Cardiac muscle cell (in vitro differentiated cells and primary cell): ENCODE data around the gene OR5H6. TPM values are rescaled to one million over a fixed set of nuclear protein-coding genes. Genes with fewer than 3 reads are reported as not detected.
"Not testable (repeated sequence)": the region's sequence is repeated elsewhere in the genome, so short reads cannot be mapped to it uniquely, and the experiment has no call there.

ENCODE experiments used
- DNase-seq, 2 donors: peaks; one replicate each; pipeline versions ENCODE4 v3.0.0 to v3.0.0-alpha.2; 2010 to 2017; ENCODE audit warnings: low read depth in 1 of 2, low spot score in 1 of 2
- H3K27ac ChIP-seq: fragments of 200-600 bp; sonication (generic); 2 replicates; pipeline ENCODE4 v1.5.1; 2016
- H3K27me3 ChIP-seq: fragments of 200-600 bp; sonication (generic); 2 replicates; pipeline ENCODE4 v1.6.0; 2016; ENCODE audit warnings: control low read depth
- H3K36me3 ChIP-seq: fragments of 200-600 bp; sonication (generic); 2 replicates; pipeline ENCODE4 v1.5.1; 2016; ENCODE audit warnings: control low read depth
- H3K4me1 ChIP-seq: fragments of 200-600 bp; sonication (generic); 2 replicates; pipeline ENCODE4 v1.8.1; 2017; ENCODE audit warnings: low read depth, mild to moderate bottlenecking, mixed run types
- H3K4me3 ChIP-seq: fragments of 200-600 bp; sonication (generic); 2 replicates; pipeline ENCODE4 v1.5.1; 2016; ENCODE audit warnings: mild to moderate bottlenecking
- H3K9me3 ChIP-seq: fragments of 200-600 bp; sonication (generic); 2 replicates; pipeline ENCODE4 v1.5.1; 2017; ENCODE audit warnings: low read depth, mild to moderate bottlenecking, control low read depth
- polyA plus RNA-seq: library from polyadenylated mRNA; unstranded; fragments of >200 nt; fragmentation: Nextera tagmentation; extraction: Ambion mirVana; gene quantifications from 2 replicates; pipeline ENCODE4 v1.2.1, GENCODE V29; 2016
- total RNA-seq: library from RNA; depleted of rRNA; stranded (reverse); fragments of >200 nt; gene quantifications from 2 replicates; pipeline ENCODE4 v1.2.3, GENCODE V29; 2016
- TF ChIP-seq, protein P1 (sequence below): IDR thresholded peaks from 2 replicates; pipeline ENCODE4 v1.5.1; 2012; ENCODE audit warnings: low read depth, mild to moderate bottlenecking, low read length

OR5H6 gene
- total and polyA plus RNA-seq, 2 experiments from 2014 or later = not detected

DNA sequence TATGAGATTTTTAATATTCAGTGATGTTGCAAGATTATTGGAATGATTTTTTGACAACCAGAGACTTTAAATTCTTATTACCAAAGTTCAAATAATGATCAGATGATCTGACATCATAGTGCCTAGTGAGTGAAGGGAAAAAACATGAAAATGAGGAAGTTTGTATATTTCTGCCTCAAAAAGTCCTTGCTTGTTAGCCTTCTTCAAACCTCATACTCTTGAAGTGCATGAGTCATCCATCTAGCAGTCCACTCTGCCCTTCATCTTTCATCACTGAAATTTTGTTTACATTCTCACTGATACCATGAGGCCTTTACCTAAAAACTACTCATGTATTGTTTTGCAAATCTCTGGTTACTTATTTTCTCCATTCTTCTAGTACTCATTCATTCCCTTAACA is 23.9 kb upstream of the OR5H6 start:
- no peak overlapping the region for H3K27ac ChIP-seq
- DNase-seq = no peak
- H3K4me3 ChIP-seq = no peak overlapping the region
- no peaks in the 10 kb centered on the region for H3K36me3 ChIP-seq
- H3K4me1 ChIP-seq = no peaks in the 10 kb centered on the region
- H3K27me3 ChIP-seq = no peaks in the 10 kb centered on the region
- no peaks in the 10 kb centered on the region for H3K9me3 ChIP-seq
- TF ChIP-seq, protein P1, sequence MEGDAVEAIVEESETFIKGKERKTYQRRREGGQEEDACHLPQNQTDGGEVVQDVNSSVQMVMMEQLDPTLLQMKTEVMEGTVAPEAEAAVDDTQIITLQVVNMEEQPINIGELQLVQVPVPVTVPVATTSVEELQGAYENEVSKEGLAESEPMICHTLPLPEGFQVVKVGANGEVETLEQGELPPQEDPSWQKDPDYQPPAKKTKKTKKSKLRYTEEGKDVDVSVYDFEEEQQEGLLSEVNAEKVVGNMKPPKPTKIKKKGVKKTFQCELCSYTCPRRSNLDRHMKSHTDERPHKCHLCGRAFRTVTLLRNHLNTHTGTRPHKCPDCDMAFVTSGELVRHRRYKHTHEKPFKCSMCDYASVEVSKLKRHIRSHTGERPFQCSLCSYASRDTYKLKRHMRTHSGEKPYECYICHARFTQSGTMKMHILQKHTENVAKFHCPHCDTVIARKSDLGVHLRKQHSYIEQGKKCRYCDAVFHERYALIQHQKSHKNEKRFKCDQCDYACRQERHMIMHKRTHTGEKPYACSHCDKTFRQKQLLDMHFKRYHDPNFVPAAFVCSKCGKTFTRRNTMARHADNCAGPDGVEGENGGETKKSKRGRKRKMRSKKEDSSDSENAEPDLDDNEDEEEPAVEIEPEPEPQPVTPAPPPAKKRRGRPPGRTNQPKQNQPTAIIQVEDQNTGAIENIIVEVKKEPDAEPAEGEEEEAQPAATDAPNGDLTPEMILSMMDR = no peak

DNA sequence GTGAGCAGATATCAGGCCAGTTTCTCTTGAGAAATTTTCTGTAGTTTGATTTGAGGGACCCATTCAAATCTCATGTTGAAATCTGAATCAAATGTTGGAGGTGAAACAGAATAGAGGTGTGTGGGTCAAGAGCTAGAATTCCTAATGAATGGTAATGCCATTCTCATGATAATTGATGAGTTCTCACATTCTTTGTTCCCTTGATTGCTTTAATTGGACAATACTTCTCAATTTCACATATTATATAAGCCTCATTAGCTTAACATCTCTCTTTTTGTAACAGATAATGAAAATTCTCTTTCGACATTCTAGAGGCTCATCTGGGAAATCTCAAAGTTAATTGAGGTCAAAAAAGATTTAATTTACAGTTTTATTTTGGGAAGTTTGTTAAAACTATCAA is 21.9 kb upstream of the OR5H6 start:
- DNase-seq = no peak
- no peaks in the 10 kb centered on the region for H3K9me3 ChIP-seq
- H3K4me1 ChIP-seq = no peaks in the 10 kb centered on the region
- no peak overlapping the region for H3K27ac ChIP-seq
- no peak overlapping the region for H3K4me3 ChIP-seq
- no peaks in the 10 kb centered on the region for H3K36me3 ChIP-seq
- H3K27me3 ChIP-seq = no peaks in the 10 kb centered on the region
- TF ChIP-seq, protein P1 = no peak

DNA sequence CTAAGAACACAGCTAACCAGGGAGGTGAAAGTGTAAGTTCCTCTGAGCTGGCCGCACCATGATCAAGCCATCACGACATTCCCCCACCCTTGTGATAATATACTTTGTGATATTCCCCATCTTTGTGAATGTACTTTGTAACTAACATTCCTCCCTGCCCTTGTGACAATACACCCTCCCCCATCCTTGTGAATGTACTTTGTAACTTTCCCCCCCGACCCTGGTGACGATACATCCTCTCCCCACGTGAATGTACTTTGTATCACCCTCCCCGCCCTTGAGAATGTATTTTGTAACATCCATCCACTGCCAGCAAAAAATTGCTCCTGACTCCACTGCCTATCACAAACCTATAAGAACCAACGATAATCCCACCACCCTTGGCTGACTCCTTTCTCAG is 20.2 kb upstream of the OR5H6 start:
- H3K36me3 ChIP-seq = no peaks in the 10 kb centered on the region
- TF ChIP-seq, protein P1 = no peak
- no peaks in the 10 kb centered on the region for H3K4me1 ChIP-seq
- DNase-seq = no peak
- no peak overlapping the region for H3K27ac ChIP-seq
- no peaks in the 10 kb centered on the region for H3K27me3 ChIP-seq
- H3K4me3 ChIP-seq = no peak overlapping the region
- H3K9me3 ChIP-seq = no peaks in the 10 kb centered on the region

DNA sequence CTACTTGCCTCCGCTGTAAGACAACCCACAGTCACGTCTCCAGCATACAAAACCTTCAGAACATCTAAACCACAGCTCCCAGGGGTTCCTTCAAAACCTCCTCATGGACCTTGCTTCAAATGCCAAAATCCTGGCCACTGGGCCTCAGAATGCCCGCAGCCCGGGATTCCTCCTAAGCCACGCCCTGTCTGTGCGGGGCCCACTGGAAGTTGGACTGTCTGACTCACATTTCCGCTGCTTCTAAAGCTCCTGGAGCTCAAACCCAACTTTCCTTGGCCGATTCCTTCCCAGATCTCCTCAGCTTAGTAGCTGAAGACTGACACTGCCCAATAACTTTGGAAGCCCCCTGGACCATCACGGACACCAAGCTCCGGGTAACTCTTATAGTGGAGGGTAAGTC is 17.9 kb upstream of the OR5H6 start:
- Histone ChIP-seq H3K36me3 (no peaks in the 10 kb centered on the region), H3K27ac (no peak overlapping the region), H3K27me3 (no peaks in the 10 kb centered on the region), H3K4me3 (no peak overlapping the region), H3K4me1 (no peaks in the 10 kb centered on the region), H3K9me3 (no peaks in the 10 kb centered on the region)
- TF ChIP-seq, protein P1 = no peak
- DNase-seq = no peak

DNA sequence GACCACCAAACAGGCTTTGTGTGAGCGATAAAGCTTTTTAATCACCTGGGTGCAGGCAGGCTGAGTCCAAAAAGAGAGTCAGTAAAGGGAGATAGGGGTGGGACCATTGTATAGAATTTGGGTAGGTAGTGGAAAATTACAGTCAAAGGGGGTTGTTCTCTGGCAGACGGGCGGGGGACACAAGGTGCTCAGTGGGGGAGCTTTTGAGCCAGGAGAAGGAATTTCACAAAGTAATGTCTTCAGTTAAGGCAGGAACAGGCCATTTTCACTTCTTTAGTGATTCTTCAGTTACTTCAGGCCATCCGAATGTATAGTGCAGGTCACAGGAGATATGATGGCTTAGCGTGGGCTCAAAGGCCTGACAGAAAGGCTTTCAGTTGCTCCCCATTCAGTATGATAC is 8.0 kb upstream of the OR5H6 start:
- not testable (repeated sequence) for H3K9me3 ChIP-seq, H3K4me1 ChIP-seq, H3K4me3 ChIP-seq, H3K36me3 ChIP-seq, H3K27me3 ChIP-seq, H3K27ac ChIP-seq, DNase-seq

DNA sequence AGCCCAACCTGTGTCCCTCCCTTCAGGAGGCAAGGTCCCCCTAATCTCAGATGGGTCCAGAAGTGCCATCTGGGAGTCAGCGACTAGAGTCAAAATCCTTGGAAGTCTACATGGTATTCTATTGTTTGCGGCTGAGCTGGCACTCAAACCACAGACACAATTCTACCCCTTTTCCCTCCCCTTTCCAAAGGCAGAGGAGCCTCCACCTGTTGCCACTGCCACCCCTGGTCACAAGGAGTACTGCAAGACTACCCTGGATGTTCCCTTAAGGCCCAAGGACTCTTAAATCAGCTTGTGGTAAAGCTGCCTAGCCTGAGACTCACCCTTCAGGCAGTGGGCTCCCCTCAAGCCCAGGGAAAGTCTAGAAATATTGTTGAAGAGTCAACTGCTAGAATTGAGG is 4.3 kb upstream of the OR5H6 start:
- DNase-seq = no peak
- TF ChIP-seq, protein P1 = no peak
- Histone ChIP-seq H3K27me3 (no peaks in the 10 kb centered on the region), H3K27ac (no peak overlapping the region), H3K36me3 (no peaks in the 10 kb centered on the region), H3K9me3 (no peaks in the 10 kb centered on the region), H3K4me3 (no peak overlapping the region), H3K4me1 (no peaks in the 10 kb centered on the region)
